Upper lobe of right lung (tissue), 1 donor: ENCODE data around the gene PTN. TPM values are rescaled to one million over a fixed set of nuclear protein-coding genes. Genes with fewer than 3 reads are reported as not detected.
A peak's percentile ranks its signal among the peaks of the same experiment; 100 is the strongest.

Experiments
- ATAC-seq: fragments of 200-7000 bp; cut with Tn5 transposase; one replicate; pipeline ENCODE4 v1.9.1; 2020; ENCODE audit warnings: mild to moderate bottlenecking, moderate library complexity
- DNase-seq: peaks from one replicate; pipeline ENCODE4 v3.0.0-alpha.2; 2020
- H3K27ac ChIP-seq: fragments of 200-600 bp; one replicate; pipeline ENCODE4 v1.8.0; 2022
- H3K27me3 ChIP-seq: fragments of 200-600 bp; one replicate; pipeline ENCODE4 v1.8.0; 2022; ENCODE audit warnings: mild to moderate bottlenecking
- H3K36me3 ChIP-seq: fragments of 200-600 bp; one replicate; pipeline ENCODE4 v1.8.0; 2022
- H3K4me1 ChIP-seq: fragments of 200-600 bp; one replicate; pipeline ENCODE4 v1.8.0; 2022
- H3K4me3 ChIP-seq: fragments of 200-600 bp; one replicate; pipeline ENCODE4 v1.8.0; 2022; ENCODE audit warnings: mild to moderate bottlenecking
- H3K9me3 ChIP-seq: fragments of 200-600 bp; one replicate; pipeline ENCODE4 v1.8.0; 2022
- intact Hi-C: fragments of 100-400 bp; cut with DNase I; formaldehyde crosslinking; loops from one replicate; pipeline ENCODE4 v1.11.0; 2022
- total RNA-seq: library from RNA; stranded (reverse); fragmentation: NEBNext Ultra II Directional; extraction: Animal tissue kit (Norgen Biotek cat#: 25700); gene quantifications from one replicate; pipeline ENCODE4 v1.2.1, GENCODE V29; 2021
- TF ChIP-seq, protein P1 (sequence below): fragments of 200-600 bp; IDR thresholded peaks from one replicate; pipeline ENCODE4 v1.8.0; 2022; ENCODE audit warnings: antibody characterized with exemption
- donor health status: DM: no; HTN: yes; CAD: no; lungs with severe emphysema.

PTN gene
- total RNA-seq, 1 donor from 2014 or later: 5.4 TPM

DNA sequence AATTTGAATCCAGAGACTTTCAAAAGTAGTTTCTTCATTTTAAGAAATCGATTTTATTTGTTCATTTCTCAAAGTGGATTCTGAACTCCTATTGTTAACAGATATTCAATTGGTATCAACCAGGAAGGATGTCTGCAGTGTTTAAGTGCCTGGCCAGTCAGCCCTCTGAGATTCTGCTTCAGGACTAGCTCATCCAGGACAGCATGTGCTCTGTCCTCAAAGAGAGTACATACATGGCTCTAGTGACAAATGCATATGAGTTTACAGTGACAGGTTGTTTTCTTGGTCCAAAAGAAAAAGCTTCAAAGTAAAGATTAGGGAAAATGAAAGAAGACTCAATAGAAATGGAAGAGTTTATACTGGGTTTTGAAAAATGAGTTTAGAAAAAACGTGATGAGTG, 8.4 kb upstream of the PTN start:
- Histone ChIP-seq H3K27ac (no peak overlapping the region), H3K9me3 (no peaks in the 10 kb centered on the region), H3K27me3 (no peaks in the 10 kb centered on the region), H3K4me1 (no peaks in the 10 kb centered on the region), H3K36me3 (no peaks in the 10 kb centered on the region), H3K4me3 (no peak overlapping the region)
- intact Hi-C loops: no loop called here
- TF ChIP-seq, protein P1, sequence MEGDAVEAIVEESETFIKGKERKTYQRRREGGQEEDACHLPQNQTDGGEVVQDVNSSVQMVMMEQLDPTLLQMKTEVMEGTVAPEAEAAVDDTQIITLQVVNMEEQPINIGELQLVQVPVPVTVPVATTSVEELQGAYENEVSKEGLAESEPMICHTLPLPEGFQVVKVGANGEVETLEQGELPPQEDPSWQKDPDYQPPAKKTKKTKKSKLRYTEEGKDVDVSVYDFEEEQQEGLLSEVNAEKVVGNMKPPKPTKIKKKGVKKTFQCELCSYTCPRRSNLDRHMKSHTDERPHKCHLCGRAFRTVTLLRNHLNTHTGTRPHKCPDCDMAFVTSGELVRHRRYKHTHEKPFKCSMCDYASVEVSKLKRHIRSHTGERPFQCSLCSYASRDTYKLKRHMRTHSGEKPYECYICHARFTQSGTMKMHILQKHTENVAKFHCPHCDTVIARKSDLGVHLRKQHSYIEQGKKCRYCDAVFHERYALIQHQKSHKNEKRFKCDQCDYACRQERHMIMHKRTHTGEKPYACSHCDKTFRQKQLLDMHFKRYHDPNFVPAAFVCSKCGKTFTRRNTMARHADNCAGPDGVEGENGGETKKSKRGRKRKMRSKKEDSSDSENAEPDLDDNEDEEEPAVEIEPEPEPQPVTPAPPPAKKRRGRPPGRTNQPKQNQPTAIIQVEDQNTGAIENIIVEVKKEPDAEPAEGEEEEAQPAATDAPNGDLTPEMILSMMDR: no peak
- no peak for DNase-seq
- ATAC-seq: no peak

- Histone ChIP-seq H3K4me1 (no peaks in the 10 kb centered on the region), H3K9me3 (no peaks in the 10 kb centered on the region), H3K27ac (no peak overlapping the region), H3K36me3 (no peaks in the 10 kb centered on the region), H3K27me3 (peaks cover 13% of the 10 kb centered on the region), H3K4me3 (no peak overlapping the region)
- no peak for DNase-seq
- ATAC-seq: no peak
- TF ChIP-seq, protein P1: no peak
- intact Hi-C loops: no loop called here
These were observed 2.4 kb upstream of the PTN start for GRCh38 chr7:137345799-137346449.

DNA sequence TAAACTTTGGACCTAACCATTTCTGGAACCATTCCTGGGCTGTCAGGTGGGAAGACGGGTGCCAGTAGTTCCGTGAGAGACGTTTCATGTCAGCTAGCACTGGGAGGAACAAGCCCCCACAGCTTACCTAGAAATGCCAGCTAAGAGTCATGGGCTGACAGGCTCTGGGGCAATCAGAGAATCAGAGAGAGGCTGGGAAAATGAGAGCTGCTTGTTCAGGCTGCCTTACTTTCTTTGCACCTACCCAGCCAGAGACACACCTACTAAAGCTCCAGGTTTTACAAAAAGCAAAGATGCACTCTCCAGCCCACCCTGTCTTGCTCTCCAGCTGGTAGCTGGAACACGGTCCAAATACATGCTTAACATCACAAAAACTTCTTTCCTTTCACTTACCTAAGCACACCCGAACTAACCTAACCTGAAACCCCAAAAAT, 688 bp downstream of the PTN start:
- no peaks in the 10 kb centered on the region for H3K36me3 ChIP-seq
- ATAC-seq: no peak
- no peaks in the 10 kb centered on the region for H3K4me1 ChIP-seq
- H3K9me3 ChIP-seq: no peaks in the 10 kb centered on the region
- H3K27ac ChIP-seq: no peak overlapping the region
- intact Hi-C loops: no loop called here
- TF ChIP-seq, protein P1: no peak
- no peak for DNase-seq
- H3K4me3 ChIP-seq: peak overlapping the region; percentile 32
- H3K27me3 ChIP-seq: peaks cover 13% of the 10 kb centered on the region

DNA sequence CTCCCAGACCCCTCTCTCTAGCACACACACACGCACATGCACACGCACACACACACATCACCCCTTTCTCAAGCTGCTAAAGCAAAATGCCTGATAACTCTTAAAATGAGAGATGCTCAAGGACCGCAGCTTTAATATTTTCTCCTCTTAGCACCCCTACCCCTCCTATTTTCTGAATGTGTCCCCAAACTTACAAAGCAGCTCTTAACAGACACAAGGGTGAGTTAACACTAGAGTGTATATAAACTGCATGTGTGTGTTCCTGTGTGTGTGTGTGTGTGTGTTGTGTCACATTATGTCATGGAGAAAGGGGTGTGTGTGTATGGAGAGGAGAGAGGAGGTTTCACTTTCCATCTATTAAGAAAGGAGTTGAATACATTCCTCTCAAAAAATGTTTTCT, 1.3 kb downstream of the PTN start:
- no peaks in the 10 kb centered on the region for H3K9me3 ChIP-seq
- no peak overlapping the region for H3K4me3 ChIP-seq
- no peaks in the 10 kb centered on the region for H3K4me1 ChIP-seq
- no peak for DNase-seq
- peaks cover 13% of the 10 kb centered on the region for H3K27me3 ChIP-seq
- H3K27ac ChIP-seq: no peak overlapping the region
- TF ChIP-seq, protein P1: no peak
- no peak for ATAC-seq
- intact Hi-C loops: no loop called here
- no peaks in the 10 kb centered on the region for H3K36me3 ChIP-seq

DNA sequence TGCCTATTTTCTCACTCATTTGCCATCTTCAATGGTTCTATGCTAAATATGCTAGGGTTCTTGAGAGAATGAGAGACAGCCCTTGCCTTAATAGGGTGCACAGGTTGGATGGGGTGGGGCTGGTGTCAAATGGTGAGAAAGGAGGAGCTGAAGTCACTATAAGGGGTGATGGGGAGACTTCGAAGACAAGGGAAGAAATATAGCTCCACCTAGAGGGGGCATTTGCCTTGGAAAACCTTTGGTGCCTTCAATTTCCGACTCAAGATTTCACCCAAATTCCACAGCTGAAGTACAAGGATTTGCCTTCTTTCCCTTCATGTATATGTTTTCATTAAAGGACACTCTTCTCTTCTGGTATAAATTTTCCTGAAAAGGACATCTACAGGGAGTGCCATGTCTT, 5.6 kb downstream of the PTN start:
- TF ChIP-seq, protein P1: no peak
- no peaks in the 10 kb centered on the region for H3K9me3 ChIP-seq
- H3K4me3 ChIP-seq: no peak overlapping the region
- H3K27me3 ChIP-seq: no peaks in the 10 kb centered on the region
- ATAC-seq: no peak
- no peak overlapping the region for H3K27ac ChIP-seq
- H3K36me3 ChIP-seq: no peaks in the 10 kb centered on the region
- DNase-seq: no peak
- H3K4me1 ChIP-seq: no peaks in the 10 kb centered on the region
- intact Hi-C loops: no loop called here

DNA sequence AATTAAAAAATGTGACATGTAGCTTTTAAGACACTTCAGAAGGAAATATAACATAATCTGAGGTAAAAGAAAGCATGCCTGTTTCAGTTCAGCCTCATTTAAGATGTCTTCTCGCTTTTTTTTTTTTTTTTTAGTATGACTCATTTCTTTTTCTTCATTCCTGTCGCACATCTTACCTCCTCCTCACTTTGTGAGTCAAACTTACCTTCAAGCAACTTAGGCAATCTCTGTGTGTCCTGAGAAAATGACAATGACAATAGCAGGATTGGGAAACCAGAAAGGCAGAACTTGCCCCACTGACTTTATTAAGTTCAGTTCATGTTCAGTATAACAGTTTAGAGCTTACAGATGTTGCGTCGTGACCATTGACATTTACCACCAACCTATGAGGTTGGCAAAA, 7.7 kb downstream of the PTN start:
- ATAC-seq: no peak
- intact Hi-C loops: no loop called here
- Histone ChIP-seq H3K4me1 (no peaks in the 10 kb centered on the region), H3K36me3 (no peaks in the 10 kb centered on the region), H3K27me3 (no peaks in the 10 kb centered on the region), H3K9me3 (no peaks in the 10 kb centered on the region), H3K27ac (no peak overlapping the region), H3K4me3 (no peak overlapping the region)
- TF ChIP-seq, protein P1: no peak
- DNase-seq: no peak
